Neural progenitor cell (in vitro differentiated cells): ENCODE results near the gene NAPB. TPM values are rescaled to one million over a fixed set of nuclear protein-coding genes. Genes with fewer than 3 reads are reported as not detected.

Experiments
- DNase-seq: peaks from one replicate; pipeline ENCODE4 v3.0.0-alpha.2; 2016; ENCODE audit warnings: low spot score
- H2AFZ ChIP-seq: fragments of 200-600 bp; sonication (generic); replicated peaks from 2 replicates; pipeline ENCODE4 v1.6.1; 2016; ENCODE audit warnings: antibody characterized with exemption
- H3F3A ChIP-seq: fragments of 200-600 bp; sonication (generic); 2 replicates; pipeline ENCODE4 v1.6.1; 2016; ENCODE audit warnings: antibody characterized with exemption, low read depth
- H3K27ac ChIP-seq: fragments of 200-600 bp; sonication (generic); 2 replicates; pipeline ENCODE4 v1.5.1; 2016; ENCODE audit warnings: mild to moderate bottlenecking
- H3K27me3 ChIP-seq: fragments of 200-600 bp; sonication (generic); 2 replicates; pipeline ENCODE4 v1.6.1; 2016; ENCODE audit warnings: mild to moderate bottlenecking, moderate library complexity
- H3K36me3 ChIP-seq: fragments of 200-600 bp; sonication (generic); 2 replicates; pipeline ENCODE4 v1.5.1; 2016
- H3K4me1 ChIP-seq: fragments of 200-600 bp; sonication (generic); 2 replicates; pipeline ENCODE4 v1.6.1; 2016; ENCODE audit warnings: mixed run types
- H3K4me2 ChIP-seq: fragments of 200-600 bp; sonication (generic); 2 replicates; pipeline ENCODE4 v1.6.1; 2016
- H3K4me3 ChIP-seq: fragments of 200-600 bp; sonication (generic); 2 replicates; pipeline ENCODE4 v1.5.1; 2016
- H3K79me2 ChIP-seq: fragments of 200-600 bp; sonication (generic); 2 replicates; pipeline ENCODE4 v1.6.1; 2016; ENCODE audit warnings: low read depth
- H3K9ac ChIP-seq: fragments of 200-600 bp; sonication (generic); 2 replicates; pipeline ENCODE4 v1.6.1; 2016
- H3K9me3 ChIP-seq: fragments of 200-600 bp; sonication (generic); 2 replicates; pipeline ENCODE4 v1.5.1; 2016; ENCODE audit warnings: low read depth
- H4K20me1 ChIP-seq: fragments of 200-600 bp; sonication (generic); 2 replicates; pipeline ENCODE4 v1.6.1; 2016; ENCODE audit warnings: low read depth
- H3K27ac Mint-ChIP-seq: 3 replicates; pipeline ENCODE4 v1.8.0; 2021; ENCODE audit warnings: mixed read lengths
- H3K27me3 Mint-ChIP-seq: 2 replicates; pipeline ENCODE4 v1.8.0; 2022; ENCODE audit warnings: low read depth, mild to moderate bottlenecking, inconsistent platforms, moderate library complexity, mixed read lengths; ENCODE audit not compliant: insufficient read depth
- H3K36me3 Mint-ChIP-seq: 3 replicates; pipeline ENCODE4 v1.8.0; 2021; ENCODE audit warnings: mixed read lengths
- H3K4me1 Mint-ChIP-seq: 3 replicates; pipeline ENCODE4 v1.8.0; 2021; ENCODE audit warnings: mixed read lengths
- H3K4me3 Mint-ChIP-seq: 3 replicates; pipeline ENCODE4 v1.8.0; 2021; ENCODE audit warnings: mild to moderate bottlenecking, moderate library complexity, mixed read lengths
- H3K9me3 Mint-ChIP-seq: 3 replicates; pipeline ENCODE4 v1.8.0; 2020; ENCODE audit warnings: mixed read lengths
- EZH2 ChIP-seq: fragments of 200-600 bp; sonication (generic); IDR thresholded peaks from 2 replicates; pipeline ENCODE4 v1.6.1; 2017; ENCODE audit warnings: antibody characterized with exemption, mild to moderate bottlenecking, moderate library complexity
- EZH2phosphoT487 ChIP-seq: fragments of 200-600 bp; sonication (generic); IDR thresholded peaks from 2 replicates; pipeline ENCODE4 v1.6.1; 2017; ENCODE audit warnings: antibody characterized with exemption
- total RNA-seq: library from RNA; depleted of rRNA; stranded (reverse); fragments of >200 nt; gene quantifications from 2 replicates; pipeline ENCODE4 v1.2.3, GENCODE V29; 2015; ENCODE audit warnings: low replicate concordance
- TF ChIP-seq, protein P1 (sequence below): fragments of 200-600 bp; sonication (generic); IDR thresholded peaks from 2 replicates; pipeline ENCODE4 v1.5.1; 2017; ENCODE audit warnings: antibody characterized with exemption, mild to moderate bottlenecking

The NAPB gene
- total RNA-seq, 1 donor from 2014 or later, result 23.8 TPM

DNA sequence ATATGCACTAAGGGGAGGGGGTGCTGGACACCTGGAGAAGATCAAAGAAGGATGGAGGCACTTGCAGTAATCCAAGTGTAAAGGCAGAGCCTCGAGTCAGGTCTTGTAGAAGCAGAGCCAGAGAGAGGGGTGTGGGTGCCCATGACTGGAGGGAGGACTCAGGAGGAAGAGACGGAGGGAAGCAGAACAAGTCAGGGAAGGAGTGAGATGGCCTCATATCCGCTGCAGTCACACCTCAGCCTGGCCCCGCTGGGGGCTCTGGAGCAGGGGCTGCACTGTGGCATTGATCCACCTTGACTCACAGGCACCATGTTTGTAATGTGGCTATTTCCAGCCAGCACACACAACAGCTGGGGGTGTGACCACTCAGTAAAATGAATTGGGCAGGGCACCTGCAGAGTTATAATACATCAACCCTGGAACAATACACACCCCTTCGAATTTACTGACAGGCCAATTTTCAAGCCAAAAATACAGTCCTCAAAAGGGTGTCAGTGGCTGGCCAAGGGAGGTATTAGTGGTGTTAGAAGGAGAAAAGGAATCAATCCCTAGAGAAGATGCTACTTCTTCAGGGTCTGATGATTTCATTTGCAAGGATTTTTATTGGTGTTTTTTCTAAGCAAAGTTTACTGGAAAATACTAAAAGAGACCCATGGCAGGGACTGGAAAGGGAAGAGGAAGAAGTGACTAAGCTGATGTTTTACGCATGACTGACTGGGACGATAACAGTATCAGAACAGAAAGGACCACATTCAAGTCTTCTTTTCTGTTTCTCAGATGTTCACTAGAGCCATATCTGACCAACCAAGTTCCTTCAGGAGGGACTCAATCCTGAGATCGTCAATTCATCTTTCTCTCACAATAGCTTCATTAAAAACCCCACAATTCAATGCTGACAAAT, 89.6 kb downstream of the NAPB start:
- Mint-ChIP-seq H3K4me3 (no peak overlapping the region), H3K27me3 (no peaks in the 10 kb centered on the region), H3K27ac (no peak overlapping the region), H3K4me1 (no peaks in the 10 kb centered on the region), H3K36me3 (no peaks in the 10 kb centered on the region), H3K9me3 (no peaks in the 10 kb centered on the region)
- peaks cover 6% of the 10 kb centered on the region for H3K4me1 ChIP-seq
- H3K9ac ChIP-seq, result no peak overlapping the region
- no peak overlapping the region for H3K27ac ChIP-seq
- no peaks in the 10 kb centered on the region for H4K20me1 ChIP-seq
- peak; percentile 24 for DNase-seq
- no peaks in the 10 kb centered on the region for H3K36me3 ChIP-seq
- no peaks in the 10 kb centered on the region for H3K79me2 ChIP-seq
- no peaks in the 10 kb centered on the region for H3F3A ChIP-seq
- no peaks in the 10 kb centered on the region for H3K27me3 ChIP-seq
- H2AFZ ChIP-seq, result no peak overlapping the region
- no peak overlapping the region for H3K4me2 ChIP-seq
- no peak overlapping the region for H3K4me3 ChIP-seq
- no peaks in the 10 kb centered on the region for H3K9me3 ChIP-seq
- TF ChIP-seq EZH2 (no peak), EZH2phosphoT487 (no peak)
- TF ChIP-seq, protein P1, sequence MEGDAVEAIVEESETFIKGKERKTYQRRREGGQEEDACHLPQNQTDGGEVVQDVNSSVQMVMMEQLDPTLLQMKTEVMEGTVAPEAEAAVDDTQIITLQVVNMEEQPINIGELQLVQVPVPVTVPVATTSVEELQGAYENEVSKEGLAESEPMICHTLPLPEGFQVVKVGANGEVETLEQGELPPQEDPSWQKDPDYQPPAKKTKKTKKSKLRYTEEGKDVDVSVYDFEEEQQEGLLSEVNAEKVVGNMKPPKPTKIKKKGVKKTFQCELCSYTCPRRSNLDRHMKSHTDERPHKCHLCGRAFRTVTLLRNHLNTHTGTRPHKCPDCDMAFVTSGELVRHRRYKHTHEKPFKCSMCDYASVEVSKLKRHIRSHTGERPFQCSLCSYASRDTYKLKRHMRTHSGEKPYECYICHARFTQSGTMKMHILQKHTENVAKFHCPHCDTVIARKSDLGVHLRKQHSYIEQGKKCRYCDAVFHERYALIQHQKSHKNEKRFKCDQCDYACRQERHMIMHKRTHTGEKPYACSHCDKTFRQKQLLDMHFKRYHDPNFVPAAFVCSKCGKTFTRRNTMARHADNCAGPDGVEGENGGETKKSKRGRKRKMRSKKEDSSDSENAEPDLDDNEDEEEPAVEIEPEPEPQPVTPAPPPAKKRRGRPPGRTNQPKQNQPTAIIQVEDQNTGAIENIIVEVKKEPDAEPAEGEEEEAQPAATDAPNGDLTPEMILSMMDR, result no peak

DNA sequence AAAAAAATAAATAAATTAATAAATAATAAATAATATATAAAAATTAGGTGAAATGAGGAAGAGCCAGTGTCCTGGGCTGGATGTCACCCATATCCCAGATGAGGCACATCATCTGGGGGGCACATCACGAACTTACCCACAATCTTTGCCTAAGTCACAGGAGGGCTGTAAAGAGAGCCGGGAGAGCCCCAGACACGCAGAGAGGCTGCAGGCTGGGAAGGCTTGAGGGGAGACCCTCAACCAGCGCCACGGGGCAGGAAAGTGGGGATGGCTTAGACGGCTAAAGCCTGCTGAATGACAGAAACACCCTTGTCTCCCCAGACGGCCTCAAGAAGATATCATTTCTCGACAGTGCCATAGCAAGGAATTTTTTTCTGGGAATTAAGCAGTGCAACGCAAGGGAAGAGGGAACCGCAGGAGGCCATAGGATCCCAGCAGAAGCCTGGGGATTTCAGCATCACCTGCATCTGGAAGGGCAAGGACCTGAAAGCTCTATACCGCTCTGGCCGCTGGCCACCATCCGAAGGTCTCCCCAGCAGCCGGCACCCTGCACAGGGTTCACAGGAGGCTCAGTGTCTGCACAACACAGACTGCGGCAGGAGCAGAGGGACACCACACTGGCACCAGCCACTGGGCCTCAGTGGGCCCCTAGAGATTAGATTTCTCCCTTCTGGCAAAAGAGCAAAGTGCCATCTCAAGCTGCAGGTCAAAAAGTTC, 93.5 kb downstream of the NAPB start:
- no peak overlapping the region for H3K27ac ChIP-seq
- H3K9ac ChIP-seq, result no peak overlapping the region
- no peaks in the 10 kb centered on the region for H3K27me3 ChIP-seq
- H2AFZ ChIP-seq, result no peak overlapping the region
- H3K36me3 Mint-ChIP-seq, result no peaks in the 10 kb centered on the region
- peaks cover 3% of the 10 kb centered on the region for H3K27me3 Mint-ChIP-seq
- no peaks in the 10 kb centered on the region for H3F3A ChIP-seq
- no peak for TF ChIP-seq EZH2phosphoT487
- TF ChIP-seq, protein P1, result no peak
- TF ChIP-seq EZH2, result no peak
- H4K20me1 ChIP-seq, result no peaks in the 10 kb centered on the region
- H3K9me3 ChIP-seq, result no peaks in the 10 kb centered on the region
- DNase-seq, result no peak
- no peak overlapping the region for H3K4me3 Mint-ChIP-seq
- no peak overlapping the region for H3K4me3 ChIP-seq
- H3K27ac Mint-ChIP-seq, result no peak overlapping the region
- no peaks in the 10 kb centered on the region for H3K36me3 ChIP-seq
- H3K9me3 Mint-ChIP-seq, result no peaks in the 10 kb centered on the region
- H3K79me2 ChIP-seq, result no peaks in the 10 kb centered on the region
- peaks cover 13% of the 10 kb centered on the region for H3K4me1 ChIP-seq
- peaks cover 10% of the 10 kb centered on the region for H3K4me1 Mint-ChIP-seq
- H3K4me2 ChIP-seq, result no peak overlapping the region

DNA sequence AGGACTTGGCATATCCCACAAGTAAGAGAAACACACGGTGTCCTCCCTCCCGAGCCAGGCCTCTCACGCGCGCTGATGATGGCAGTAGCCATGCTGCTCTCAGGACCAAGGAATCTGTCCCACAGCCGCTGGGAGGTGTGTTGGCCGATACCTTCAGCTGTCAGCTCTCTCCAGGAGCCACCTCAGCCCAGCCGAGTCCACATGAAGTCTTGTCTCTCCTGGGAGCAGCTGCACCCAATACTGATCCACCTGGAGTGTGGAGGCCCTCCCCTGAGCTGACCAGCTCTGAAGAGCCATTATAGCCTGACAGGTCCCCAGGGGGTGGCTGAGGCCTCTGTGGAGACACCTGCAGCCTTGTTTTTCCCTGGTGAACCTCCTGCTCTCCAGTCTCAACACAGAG, 94.5 kb downstream of the NAPB start:
- no peaks in the 10 kb centered on the region for H3F3A ChIP-seq
- H3K36me3 ChIP-seq, result no peaks in the 10 kb centered on the region
- no peak overlapping the region for H3K4me3 Mint-ChIP-seq
- no peak overlapping the region for H3K27ac Mint-ChIP-seq
- H3K4me2 ChIP-seq, result no peak overlapping the region
- no peak overlapping the region for H3K9ac ChIP-seq
- H2AFZ ChIP-seq, result no peak overlapping the region
- H4K20me1 ChIP-seq, result no peaks in the 10 kb centered on the region
- no peaks in the 10 kb centered on the region for H3K36me3 Mint-ChIP-seq
- peaks cover 3% of the 10 kb centered on the region for H3K27me3 Mint-ChIP-seq
- H3K9me3 Mint-ChIP-seq, result no peaks in the 10 kb centered on the region
- peaks cover 8% of the 10 kb centered on the region for H3K4me1 ChIP-seq
- TF ChIP-seq, protein P1, result no peak
- TF ChIP-seq EZH2 (no peak), EZH2phosphoT487 (no peak)
- no peak overlapping the region for H3K27ac ChIP-seq
- H3K9me3 ChIP-seq, result no peaks in the 10 kb centered on the region
- H3K4me3 ChIP-seq, result no peak overlapping the region
- H3K79me2 ChIP-seq, result no peaks in the 10 kb centered on the region
- no peak for DNase-seq
- no peaks in the 10 kb centered on the region for H3K27me3 ChIP-seq
- H3K4me1 Mint-ChIP-seq, result peaks cover 10% of the 10 kb centered on the region
